HCT116 (cell line): ENCODE measurements around the gene CERKL. TPM values are rescaled to one million over a fixed set of nuclear protein-coding genes. Genes with fewer than 3 reads are reported as not detected.

ENCODE experiments used
- ATAC-seq: fragments of 200-7000 bp; cut with Tn5 transposase; 2 replicates; pipeline ENCODE4 v1.9.1; 2020; ENCODE audit warnings: mild to moderate bottlenecking, moderate library complexity
- BruUV-seq: library from RNA; stranded (reverse); fragments of 400-500 nt; replicated peaks from 2 replicates; lab custom pipeline; 2021; lab: Mats Ljungman, UMichigan
- CTCF ChIA-PET: fragments of 300-600 bp; sonication (Branson Sonifier 250); formaldehyde crosslinking; loops from one replicate; lab custom pipeline; 2021; ENCODE audit warnings: antibody characterized with exemption; lab: Charles Lee
- POLR2A ChIA-PET: fragments of 300-600, 350-600 bp; sonication (Branson Sonifier 250); formaldehyde crosslinking; loops from one replicate; lab custom pipeline; 2021; ENCODE audit warnings: antibody characterized with exemption; lab: Charles Lee
- RAD21 ChIA-PET, 2 experiments: fragments of 300-600 bp; sonication (Branson Sonifier 250); formaldehyde crosslinking; loops; one replicate each; lab custom pipeline; 2023; ENCODE audit warnings: low total read pairs in 2 of 2; ENCODE audit not compliant: uncharacterized antibody in 2 of 2, unreplicated experiment in 2 of 2, low non-redundant PET in 1 of 2; lab: Charles Lee
- DNase-seq: peaks from one replicate; pipeline ENCODE4 v3.0.0-alpha.2; 2010; ENCODE audit warnings: low read depth, low spot score
- H2AFZ ChIP-seq: fragments of 200-600 bp; shearing (Covaris generic), sonication (generic); 2 replicates; pipeline ENCODE4 v1.6.1; 2017; ENCODE audit warnings: low read depth, mixed run types, mixed read lengths, antibody characterized with exemption, low read length; ENCODE audit not compliant: poor library complexity, severe bottlenecking
- H3K27ac ChIP-seq: 2 replicates; pipeline ENCODE4 v1.5.1; 2012; ENCODE audit warnings: low read depth, low read length
- H3K27me3 ChIP-seq: fragments of 200-600 bp; sonication (generic); 2 replicates; pipeline ENCODE4 v1.6.1; 2016; ENCODE audit warnings: mixed run types, low read length, mixed read lengths; ENCODE audit not compliant: insufficient read depth
- H3K36me3 ChIP-seq, 2 experiments: fragments of 200-500 bp in 1 of 2; fragments of 200-600 bp in 1 of 2; sonication (Bioruptor generic) in 1 of 2; sonication (generic) in 1 of 2; 2 replicates each; pipeline versions ENCODE4 v1.5.1 to v1.6.1; 2014 to 2016; ENCODE audit warnings: low read length in 2 of 2, inconsistent platforms in 1 of 2, mixed read lengths in 1 of 2, mixed run types in 1 of 2; ENCODE audit not compliant: insufficient read depth in 2 of 2, control insufficient read depth in 1 of 2
- H3K4me1 ChIP-seq, 2 experiments: fragments of 200-600 bp in 1 of 2; sonication (generic) in 1 of 2; 2 replicates each; pipeline versions ENCODE4 v1.5.1 to v1.6.1; 2012 to 2017; ENCODE audit warnings: low read length in 2 of 2, inconsistent platforms in 1 of 2, mild to moderate bottlenecking in 1 of 2, mixed read lengths in 1 of 2, mixed run types in 1 of 2, moderate library complexity in 1 of 2; ENCODE audit not compliant: insufficient read depth in 2 of 2, control insufficient read depth in 1 of 2
- H3K4me2 ChIP-seq: fragments of 200-600 bp; sonication (generic); 2 replicates; pipeline ENCODE4 v1.6.1; 2017; ENCODE audit warnings: mixed run types, low read length, mixed read lengths
- H3K4me3 ChIP-seq, 2 experiments: fragments of 200-600 bp in 1 of 2; sonication (generic) in 1 of 2; replicated peaks in 1 of 2; 2 replicates each; pipeline ENCODE4 v1.5.1; 2011 to 2016; ENCODE audit warnings: low read length in 2 of 2, control low read depth in 1 of 2, low read depth in 1 of 2, mild to moderate bottlenecking in 1 of 2, mixed read lengths in 1 of 2, mixed run types in 1 of 2
- H3K79me2 ChIP-seq: fragments of 200-600 bp; sonication (generic); 2 replicates; pipeline ENCODE4 v1.6.1; 2017; ENCODE audit warnings: mild to moderate bottlenecking, mixed run types, low read length, moderate library complexity, mixed read lengths; ENCODE audit not compliant: insufficient read depth
- H3K9ac ChIP-seq: fragments of 200-600 bp; sonication (generic); 2 replicates; pipeline ENCODE4 v1.6.1; 2016; ENCODE audit warnings: low read length, mixed read lengths
- H3K9me2 ChIP-seq: fragments of 200-600 bp; sonication (generic), shearing (Covaris generic); 2 replicates; pipeline ENCODE4 v1.6.1; 2017; ENCODE audit warnings: mixed run types, mild to moderate bottlenecking, moderate library complexity; ENCODE audit not compliant: insufficient read depth
- H3K9me3 ChIP-seq, 2 experiments: fragments of 200-500 bp in 1 of 2; fragments of 200-600 bp in 1 of 2; sonication (Bioruptor generic) in 1 of 2; sonication (generic) in 1 of 2; 2 replicates each; pipeline ENCODE4 v1.6.1; 2014 to 2017; ENCODE audit warnings: low read length in 2 of 2, mixed read lengths in 2 of 2, inconsistent platforms in 1 of 2, low read depth in 1 of 2, mild to moderate bottlenecking in 1 of 2, mixed run types in 1 of 2, moderate library complexity in 1 of 2; ENCODE audit not compliant: control insufficient read depth in 1 of 2, insufficient read depth in 1 of 2
- H4K20me1 ChIP-seq: fragments of 200-600 bp; sonication (generic), shearing (Covaris generic); 2 replicates; pipeline ENCODE4 v1.6.1; 2017; ENCODE audit warnings: mixed run types, mild to moderate bottlenecking, moderate library complexity; ENCODE audit not compliant: insufficient read depth
- EGR1 ChIP-seq: IDR thresholded peaks from 2 replicates; pipeline ENCODE4 v1.6.1; 2012; ENCODE audit warnings: low read depth
- ELF1 ChIP-seq: IDR thresholded peaks from 2 replicates; pipeline ENCODE4 v1.6.1; 2012; ENCODE audit warnings: low read depth, borderline replicate concordance
- EZH2 ChIP-seq: fragments of 200-600 bp; sonication (generic); IDR thresholded peaks from 2 replicates; pipeline ENCODE4 v1.6.1; 2017; ENCODE audit warnings: antibody characterized with exemption, mixed run types
- EZH2phosphoT487 ChIP-seq: fragments of 200-600 bp; IDR thresholded peaks from 2 replicates; pipeline ENCODE4 v1.6.1; 2018; ENCODE audit warnings: antibody characterized with exemption, borderline replicate concordance
- FOSL1 ChIP-seq: IDR thresholded peaks from 2 replicates; pipeline ENCODE4 v1.6.1; 2012; ENCODE audit warnings: low read depth
- POLR2A ChIP-seq: IDR thresholded peaks from 2 replicates; pipeline ENCODE4 v1.7.0; 2011; ENCODE audit warnings: borderline replicate concordance; ENCODE audit not compliant: insufficient read depth, insufficient read length; ENCODE audit errors: extremely low read depth
- POLR2AphosphoS5 ChIP-seq: IDR thresholded peaks from 2 replicates; pipeline ENCODE4 v1.6.1; 2011; ENCODE audit warnings: mild to moderate bottlenecking, low read depth, low read length, moderate library complexity
- RAD21 ChIP-seq: IDR thresholded peaks from 2 replicates; pipeline ENCODE4 v1.6.1; 2012; ENCODE audit warnings: low read depth, mild to moderate bottlenecking
- SRF ChIP-seq: IDR thresholded peaks from 2 replicates; pipeline ENCODE4 v1.6.1; 2012; ENCODE audit warnings: low read depth
- intact Hi-C: fragments of 100-400 bp; cut with micrococcal nuclease; formaldehyde crosslinking; loops from 2 replicates; pipeline ENCODE4 v1.10.0; 2022
- total RNA-seq: library from RNA; stranded (reverse); gene quantifications from one replicate; pipeline ENCODE4 v1.2.1, GENCODE V29; 2021; ENCODE audit not compliant: unreplicated experiment
- TF ChIP-seq, protein P1 (sequence below): IDR thresholded peaks from 2 replicates; pipeline ENCODE4 v1.6.1; 2011; ENCODE audit warnings: mild to moderate bottlenecking, low read length, moderate library complexity; ENCODE audit not compliant: insufficient replicate concordance; ENCODE audit errors: extremely low read depth

Gene CERKL
- total RNA-seq, 1 experiment from 2014 or later, result 0.66 TPM

DNA sequence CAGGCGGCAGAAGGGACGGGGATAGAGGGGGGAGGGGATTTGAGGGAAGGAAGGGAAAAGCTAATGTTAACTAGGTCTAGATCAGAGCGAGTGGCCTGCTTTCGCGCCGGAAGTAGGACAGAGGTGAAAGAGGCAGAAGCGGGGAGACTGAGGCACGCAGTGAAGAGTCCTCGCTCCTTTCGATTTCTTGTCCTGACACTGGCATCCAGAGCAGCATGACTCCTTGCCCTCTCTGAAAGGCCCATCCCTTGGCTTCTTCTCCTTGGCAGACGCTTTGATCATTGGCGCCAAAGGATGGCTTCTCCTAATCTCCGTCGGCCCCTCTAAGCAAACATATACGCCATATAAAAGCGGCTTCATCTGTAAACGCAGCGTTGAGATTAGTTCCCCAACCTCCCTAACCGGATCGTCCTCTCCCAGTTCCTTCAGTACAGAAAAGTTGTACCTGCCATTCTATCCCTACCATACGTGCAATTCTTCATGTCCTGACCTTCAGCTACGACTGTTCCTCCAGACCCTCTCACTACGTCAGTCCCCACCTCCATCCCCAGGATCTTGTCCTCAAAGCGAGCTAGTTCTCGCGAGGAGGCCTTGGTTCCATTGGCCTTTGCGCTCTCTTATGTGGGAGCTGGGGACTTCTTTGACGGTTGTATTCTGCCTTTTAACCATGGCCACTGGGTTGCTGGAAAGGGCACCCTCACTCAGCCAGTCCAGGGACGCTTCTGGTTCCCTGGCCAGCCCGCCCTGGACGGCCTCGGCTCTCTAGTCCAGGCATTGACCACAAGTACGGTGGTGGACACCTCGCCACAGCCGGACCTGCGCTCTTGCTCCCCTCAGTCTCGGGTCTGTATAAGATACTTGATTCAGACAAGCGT, 24.3 kb upstream of the CERKL start:
- Histone ChIP-seq H3K9me3 (no peaks in the 10 kb centered on the region), H3K9ac (no peak overlapping the region), H3K4me1 (peaks cover 0 to 10% of the 10 kb centered on the region in 2 experiments; a peak in 2 of 4 replicates), H2AFZ (no peak overlapping the region), H3K4me2 (no peak overlapping the region), H3K79me2 (no peaks in the 10 kb centered on the region), H3K4me3 (no peak overlapping the region), H3K36me3 (no peaks in the 10 kb centered on the region), H3K9me2 (no peaks in the 10 kb centered on the region), H3K27ac (no peak overlapping the region), H4K20me1 (no peaks in the 10 kb centered on the region), H3K27me3 (peaks cover 14% of the 10 kb centered on the region; the same call in 1 of the 2 replicates)
- intact Hi-C loops, result no loop called here
- BruUV-seq, result no TSS peak
- CTCF ChIA-PET, result no interaction called here
- TF ChIP-seq, protein P1, sequence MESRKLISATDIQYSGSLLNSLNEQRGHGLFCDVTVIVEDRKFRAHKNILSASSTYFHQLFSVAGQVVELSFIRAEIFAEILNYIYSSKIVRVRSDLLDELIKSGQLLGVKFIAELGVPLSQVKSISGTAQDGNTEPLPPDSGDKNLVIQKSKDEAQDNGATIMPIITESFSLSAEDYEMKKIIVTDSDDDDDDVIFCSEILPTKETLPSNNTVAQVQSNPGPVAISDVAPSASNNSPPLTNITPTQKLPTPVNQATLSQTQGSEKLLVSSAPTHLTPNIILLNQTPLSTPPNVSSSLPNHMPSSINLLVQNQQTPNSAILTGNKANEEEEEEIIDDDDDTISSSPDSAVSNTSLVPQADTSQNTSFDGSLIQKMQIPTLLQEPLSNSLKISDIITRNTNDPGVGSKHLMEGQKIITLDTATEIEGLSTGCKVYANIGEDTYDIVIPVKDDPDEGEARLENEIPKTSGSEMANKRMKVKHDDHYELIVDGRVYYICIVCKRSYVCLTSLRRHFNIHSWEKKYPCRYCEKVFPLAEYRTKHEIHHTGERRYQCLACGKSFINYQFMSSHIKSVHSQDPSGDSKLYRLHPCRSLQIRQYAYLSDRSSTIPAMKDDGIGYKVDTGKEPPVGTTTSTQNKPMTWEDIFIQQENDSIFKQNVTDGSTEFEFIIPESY, result no peak
- TF ChIP-seq EGR1 (no peak), ELF1 (no peak), EZH2 (no peak), POLR2A (no peak), FOSL1 (no peak), POLR2AphosphoS5 (no peak), EZH2phosphoT487 (no peak), SRF (no peak), RAD21 (no peak)
- DNase-seq, result no peak
- POLR2A ChIA-PET, result no interaction called here
- ATAC-seq, result no peak
- RAD21 ChIA-PET, result no interaction called here
